Liver (tissue), 3 donors: ENCODE results near the gene CRIP1.

Experiments
- CTCF ChIP-seq: fragments of 150-350 bp; IDR thresholded peaks from 2 replicates; pipeline ENCODE4 v1.5.1; 2017; ENCODE audit warnings: improper control_type of control experiment, low read depth, low read length; ENCODE audit not compliant: missing input control
- EGR1 ChIP-seq, 2 donors: IDR thresholded peaks; 2 replicates each; pipeline ENCODE4 v1.6.1; 2016 to 2018; ENCODE audit warnings: antibody characterized with exemption in 2 of 2, low read depth in 2 of 2
- GABPA ChIP-seq, 2 donors: IDR thresholded peaks in 1 of 2; conservative IDR thresholded peaks in 1 of 2; 2 replicates each; pipeline ENCODE4 v1.6.1; 2016; ENCODE audit warnings: antibody characterized with exemption in 2 of 2, mild to moderate bottlenecking in 1 of 2, moderate library complexity in 1 of 2
- MAX ChIP-seq: IDR thresholded peaks from 2 replicates; pipeline ENCODE4 v1.6.1; 2016; ENCODE audit warnings: antibody characterized with exemption
- RAD21 ChIP-seq, 2 donors: IDR thresholded peaks; 2 replicates each; pipeline ENCODE4 v1.6.1; 2016; ENCODE audit warnings: antibody characterized with exemption in 2 of 2, mild to moderate bottlenecking in 2 of 2
- REST ChIP-seq: IDR thresholded peaks from 2 replicates; pipeline ENCODE4 v1.6.1; 2016; ENCODE audit warnings: antibody characterized with exemption, mild to moderate bottlenecking
- SP1 ChIP-seq: IDR thresholded peaks from 2 replicates; pipeline ENCODE4 v1.6.1; 2018; ENCODE audit warnings: antibody characterized with exemption, mild to moderate bottlenecking
- TAF1 ChIP-seq: conservative IDR thresholded peaks from 2 replicates; pipeline ENCODE4 v1.6.1; 2016; ENCODE audit warnings: antibody characterized with exemption, mild to moderate bottlenecking
- YY1 ChIP-seq: IDR thresholded peaks from 2 replicates; pipeline ENCODE4 v1.6.1; 2016; ENCODE audit warnings: antibody characterized with exemption, mild to moderate bottlenecking
- donor health status: healthy.
- donor health status: healthy.

GRCh38 chr14:105478398-105479251, 8.1 kb upstream of the CRIP1 start:
- TF ChIP-seq GABPA (IDR thresholded peaks at IDR 0.05 in 1 of 2, conservative IDR thresholded peaks at IDR 0.05 in 1 of 2): no peak
- TF ChIP-seq YY1: no peak
- TF ChIP-seq SP1: no peak
- TF ChIP-seq REST: no peak
- no peak for TF ChIP-seq CTCF
- no peak for TF ChIP-seq EGR1 (IDR thresholded peaks at IDR 0.05; ENCODE audit: low read depth in 2 of 2)
- no peak for TF ChIP-seq RAD21 (IDR thresholded peaks at IDR 0.05)
- TF ChIP-seq MAX: no peak
- TF ChIP-seq TAF1: no peak
